ENCODE data around the gene ZFP92.

GRCh38 chrX:153456704-153457103, 45.4 kb downstream of the ZFP92 start:
- TF ChIP-seq MAX (IDR thresholded peaks at IDR 0.05; ENCODE audit: insufficient read depth, insufficient read length): no peak
- TF ChIP-seq CTCF (IDR thresholded peaks at IDR 0.05; ENCODE audit: extremely low read depth in 1 of 2, insufficient read depth in 1 of 2, low read depth in 1 of 2, low read length in 2 of 2): no peak
- no peak for TF ChIP-seq JUN (IDR thresholded peaks at IDR 0.05; ENCODE audit: borderline replicate concordance, insufficient read depth, insufficient read length, low read depth)
- TF ChIP-seq POLR2A (IDR thresholded peaks at IDR 0.05; ENCODE audit: low read depth, low read length): no peak
- TF ChIP-seq POLR2AphosphoS5 (IDR thresholded peaks at IDR 0.05; ENCODE audit: insufficient read depth, low read depth, low read length): no peak
- no peak for TF ChIP-seq EZH2 (IDR thresholded peaks at IDR 0.05; ENCODE audit: borderline replicate concordance, low read depth, low read length, severe bottlenecking)
- no peak for TF ChIP-seq FOS (IDR thresholded peaks at IDR 0.05; ENCODE audit: borderline replicate concordance, insufficient read depth, low read length)

Measured in endothelial cell of umbilical vein (primary cell).